ENCODE results near the gene MOB3B.

The MOB3B gene

DNA sequence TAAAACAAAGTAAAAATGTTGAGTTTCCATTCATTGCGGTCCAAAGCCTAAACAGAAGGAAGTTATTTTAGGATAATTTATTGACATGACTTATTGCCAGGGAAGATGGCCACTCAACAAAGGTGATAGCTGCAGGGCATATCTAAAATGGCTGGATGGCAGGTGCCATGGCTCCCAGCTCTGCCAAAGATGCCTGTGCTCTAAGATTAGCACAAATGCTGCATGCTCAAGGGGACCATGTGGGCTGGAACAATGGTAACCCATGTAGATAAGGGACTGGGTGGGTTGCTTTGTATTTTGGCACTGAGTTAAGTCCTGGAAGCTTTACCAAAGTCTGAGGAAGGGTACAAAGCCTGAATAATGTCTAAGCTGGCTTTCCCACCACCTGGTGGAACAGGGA lies 101.1 kb downstream of the MOB3B start:
- Histone ChIP-seq H3K9me3 (ENCODE audit: severe bottlenecking) (no peaks in the 10 kb centered on the region), H3K27me3 (ENCODE audit: insufficient read depth, low read depth, severe bottlenecking) (no peaks in the 10 kb centered on the region), H3K27ac (no peak overlapping the region), H3K4me3 (ENCODE audit: low read depth, low read length) (no peak overlapping the region), H3K36me3 (no peaks in the 10 kb centered on the region)
- no peak for TF ChIP-seq CTCF (IDR thresholded peaks at IDR 0.05; ENCODE audit: low read depth, low read length)
- no peak for DNase-seq

DNA sequence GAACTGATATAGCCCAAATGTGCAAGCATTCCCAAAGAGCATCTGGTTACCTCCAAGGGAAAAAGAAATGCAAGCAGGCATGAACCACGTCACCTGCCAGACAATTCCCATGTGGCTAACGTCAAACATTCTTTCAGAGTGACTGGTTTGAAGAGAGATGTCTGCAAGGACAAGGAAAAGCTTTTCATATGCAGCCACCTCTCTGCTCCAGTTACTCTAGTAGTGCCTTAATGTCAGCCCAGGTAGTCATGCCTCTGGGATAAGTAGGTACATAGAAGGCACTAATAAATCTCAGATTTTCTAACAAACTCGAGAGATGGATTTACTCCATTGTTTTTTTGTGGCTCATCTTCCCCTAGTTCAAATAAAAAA lies 102.4 kb downstream of the MOB3B start:
- no peak for DNase-seq
- no peak for TF ChIP-seq CTCF (IDR thresholded peaks at IDR 0.05; ENCODE audit: low read depth, low read length)
- no peak overlapping the region for H3K4me3 ChIP-seq (ENCODE audit: low read depth, low read length)
- H3K9me3 ChIP-seq (ENCODE audit: severe bottlenecking), result no peaks in the 10 kb centered on the region
- no peak overlapping the region for H3K27ac ChIP-seq
- no peaks in the 10 kb centered on the region for H3K36me3 ChIP-seq
- no peaks in the 10 kb centered on the region for H3K27me3 ChIP-seq (ENCODE audit: insufficient read depth, low read depth, severe bottlenecking)

DNA sequence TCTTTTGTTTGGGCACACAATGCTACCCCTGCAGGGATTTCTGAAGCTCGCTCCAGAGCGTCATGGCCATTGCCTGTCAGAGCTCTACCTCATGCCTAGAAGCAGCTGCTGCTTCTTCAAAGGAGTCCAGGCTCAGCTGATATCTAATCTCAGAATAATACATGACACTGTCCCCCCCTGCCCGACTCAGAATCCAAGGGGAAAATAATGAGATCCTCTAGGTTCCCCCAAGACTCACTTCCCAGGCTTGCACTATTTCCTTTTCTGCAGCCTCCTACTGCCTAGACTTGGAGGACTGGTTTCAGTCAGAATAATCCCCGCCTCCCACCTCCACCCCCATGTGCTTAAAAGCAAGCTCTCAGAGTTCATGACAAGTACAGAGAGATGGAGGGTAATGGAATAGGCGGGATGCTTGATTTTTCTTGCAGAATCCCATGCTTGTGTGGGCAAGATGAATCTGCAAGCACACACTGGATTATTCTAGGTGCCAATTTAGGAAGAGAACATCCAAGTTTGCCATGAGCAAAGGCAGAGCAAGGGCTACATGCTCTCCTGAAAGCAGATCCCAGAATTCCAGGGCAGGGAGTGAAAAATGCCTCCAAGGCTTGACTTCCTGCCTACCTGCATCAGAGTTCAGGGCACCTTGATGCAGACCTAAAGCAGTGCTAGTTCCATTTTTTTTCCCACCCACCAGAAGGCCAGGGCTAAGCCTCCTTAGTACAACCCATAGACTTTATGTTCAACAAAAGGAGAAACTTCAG lies 102.9 kb downstream of the MOB3B start:
- no peak for TF ChIP-seq CTCF (IDR thresholded peaks at IDR 0.05; ENCODE audit: low read depth, low read length)
- Histone ChIP-seq H3K4me3 (ENCODE audit: low read depth, low read length) (no peak overlapping the region), H3K27me3 (ENCODE audit: insufficient read depth, low read depth, severe bottlenecking) (no peaks in the 10 kb centered on the region), H3K36me3 (no peaks in the 10 kb centered on the region), H3K27ac (no peak overlapping the region), H3K9me3 (ENCODE audit: severe bottlenecking) (no peaks in the 10 kb centered on the region)
- no peak for DNase-seq

- DNase-seq, result no peak
- Histone ChIP-seq H3K27ac (no peak overlapping the region), H3K36me3 (no peaks in the 10 kb centered on the region), H3K27me3 (ENCODE audit: insufficient read depth, low read depth, severe bottlenecking) (no peaks in the 10 kb centered on the region), H3K4me3 (ENCODE audit: low read depth, low read length) (no peak overlapping the region), H3K9me3 (ENCODE audit: severe bottlenecking) (no peaks in the 10 kb centered on the region)
- TF ChIP-seq CTCF (IDR thresholded peaks at IDR 0.05; ENCODE audit: low read depth, low read length), result no peak
Measured at GRCh38 chr9:27425827-27426510, 103.6 kb downstream of the MOB3B start.

DNA sequence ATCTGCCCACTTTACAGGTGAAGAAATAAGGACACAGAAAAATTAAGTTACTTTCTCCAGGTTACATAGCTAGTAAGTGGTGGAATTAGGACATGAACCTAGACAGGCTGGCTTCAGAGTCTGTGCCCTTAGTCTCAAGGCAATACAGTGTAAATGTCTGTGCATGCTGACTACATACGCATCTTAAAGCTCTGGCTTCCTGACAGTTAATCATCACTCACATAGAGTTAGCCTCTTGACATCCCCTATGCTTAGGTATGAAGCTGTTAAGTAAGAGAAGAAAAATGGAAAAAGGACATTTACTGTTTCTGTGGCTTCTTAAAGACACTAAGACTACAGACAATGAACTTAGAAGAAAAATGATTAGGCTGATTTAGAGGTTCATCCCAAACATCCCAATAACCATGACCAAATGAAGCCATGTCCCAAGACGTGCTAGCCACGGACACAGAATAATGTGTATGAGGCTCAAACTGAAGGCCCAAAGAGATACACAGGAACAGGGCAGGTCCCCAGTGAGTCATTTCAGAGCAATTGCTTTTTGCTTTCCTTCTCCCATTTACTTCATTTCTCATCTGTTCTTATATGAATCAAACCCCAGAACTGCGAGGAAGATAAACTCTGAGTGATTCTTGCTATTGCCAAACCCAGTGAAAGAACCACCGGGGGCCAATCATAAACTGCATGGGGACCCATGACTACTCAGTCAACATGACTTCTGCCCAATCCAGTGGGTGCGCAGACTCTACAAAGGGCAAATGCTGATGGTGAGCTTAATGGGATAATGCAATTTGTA lies 105.5 kb downstream of the MOB3B start:
- H3K27me3 ChIP-seq (ENCODE audit: insufficient read depth, low read depth, severe bottlenecking), result no peaks in the 10 kb centered on the region
- TF ChIP-seq CTCF (IDR thresholded peaks at IDR 0.05; ENCODE audit: low read depth, low read length), result no peak
- H3K36me3 ChIP-seq, result no peaks in the 10 kb centered on the region
- no peak overlapping the region for H3K4me3 ChIP-seq (ENCODE audit: low read depth, low read length)
- DNase-seq, result no peak
- no peaks in the 10 kb centered on the region for H3K9me3 ChIP-seq (ENCODE audit: severe bottlenecking)
- H3K27ac ChIP-seq, result no peak overlapping the region

Data from WERI-Rb-1 (cell line).